HG03066 (cell line): Measurements from ENCODE around the gene PACS2.
"Not testable (repeated sequence)": the region's sequence is repeated elsewhere in the genome, so short reads cannot be mapped to it uniquely, and the experiment has no call there.

Experiments used
- ATAC-seq: cut with Tn5 transposase; IDR thresholded peaks from one replicate; pipeline ENCODE4 v1.9.1; 2021; ENCODE audit warnings: low read depth; ENCODE audit not compliant: unreplicated experiment

PACS2 gene

DNA sequence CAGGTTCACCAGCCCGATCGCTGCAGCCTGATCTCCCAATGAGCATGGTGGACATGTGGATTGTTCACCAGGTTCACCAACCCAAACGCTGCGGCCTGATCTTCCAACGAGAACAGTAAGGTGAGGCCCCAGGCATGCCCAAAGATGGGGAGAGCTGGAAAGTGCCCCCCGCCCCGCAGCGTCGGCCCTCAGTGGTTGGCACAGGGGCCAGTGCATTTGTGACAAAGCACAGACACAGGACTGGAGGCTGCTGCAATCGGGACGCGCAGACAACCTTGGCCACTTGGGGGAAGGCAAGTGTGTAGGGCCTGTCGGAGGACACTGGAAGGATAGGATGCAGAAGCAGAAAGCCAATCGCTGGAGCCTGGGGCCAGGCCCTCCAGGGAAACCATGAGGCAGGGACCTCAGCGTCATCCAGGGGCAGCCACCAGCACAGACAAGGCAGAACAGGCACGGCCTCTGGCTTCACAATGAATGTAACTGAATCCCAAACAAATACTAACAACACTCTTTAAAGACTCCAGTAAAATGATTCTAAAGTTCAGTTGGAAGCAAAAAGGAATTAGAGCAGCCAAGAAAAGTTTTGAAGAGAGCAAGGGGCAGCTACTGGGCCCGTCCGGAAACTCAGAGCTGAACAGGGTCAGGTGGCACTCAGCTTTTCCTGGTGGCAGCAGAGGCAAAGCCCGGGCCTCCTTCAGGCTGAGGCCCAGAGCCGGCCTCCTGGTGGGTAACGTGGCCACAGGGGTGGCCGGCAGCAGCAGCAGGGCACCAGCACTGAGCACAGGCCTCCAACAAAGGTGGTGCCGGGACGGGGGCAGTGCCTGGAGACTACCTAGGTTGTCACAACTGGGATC is 27.1 kb upstream of the PACS2 start:
- ATAC-seq: no peak

DNA sequence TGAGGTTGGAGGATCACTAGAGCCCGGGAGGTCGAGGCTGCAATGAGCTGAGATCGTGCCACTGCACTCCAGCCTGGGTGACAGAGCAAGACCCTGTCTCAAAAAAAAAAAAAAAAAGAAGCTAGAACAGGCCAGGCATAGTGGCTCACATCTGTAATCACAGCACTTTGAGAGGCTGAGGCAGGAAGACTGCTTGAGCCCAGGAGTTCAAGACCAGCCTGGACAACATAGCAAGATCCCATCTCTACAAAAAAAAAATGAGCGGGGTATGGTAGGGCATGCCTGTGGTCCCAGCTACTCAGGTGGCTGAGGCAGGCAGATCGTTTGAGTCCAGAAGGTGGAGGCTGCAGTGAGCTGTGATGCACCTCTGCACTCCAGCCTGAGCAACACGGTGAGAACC is 25.6 kb upstream of the PACS2 start:
- not testable (repeated sequence) for ATAC-seq

GRCh38 chr14:105290621-105291346 is 23.8 kb upstream of the PACS2 start:
- ATAC-seq: no peak

DNA sequence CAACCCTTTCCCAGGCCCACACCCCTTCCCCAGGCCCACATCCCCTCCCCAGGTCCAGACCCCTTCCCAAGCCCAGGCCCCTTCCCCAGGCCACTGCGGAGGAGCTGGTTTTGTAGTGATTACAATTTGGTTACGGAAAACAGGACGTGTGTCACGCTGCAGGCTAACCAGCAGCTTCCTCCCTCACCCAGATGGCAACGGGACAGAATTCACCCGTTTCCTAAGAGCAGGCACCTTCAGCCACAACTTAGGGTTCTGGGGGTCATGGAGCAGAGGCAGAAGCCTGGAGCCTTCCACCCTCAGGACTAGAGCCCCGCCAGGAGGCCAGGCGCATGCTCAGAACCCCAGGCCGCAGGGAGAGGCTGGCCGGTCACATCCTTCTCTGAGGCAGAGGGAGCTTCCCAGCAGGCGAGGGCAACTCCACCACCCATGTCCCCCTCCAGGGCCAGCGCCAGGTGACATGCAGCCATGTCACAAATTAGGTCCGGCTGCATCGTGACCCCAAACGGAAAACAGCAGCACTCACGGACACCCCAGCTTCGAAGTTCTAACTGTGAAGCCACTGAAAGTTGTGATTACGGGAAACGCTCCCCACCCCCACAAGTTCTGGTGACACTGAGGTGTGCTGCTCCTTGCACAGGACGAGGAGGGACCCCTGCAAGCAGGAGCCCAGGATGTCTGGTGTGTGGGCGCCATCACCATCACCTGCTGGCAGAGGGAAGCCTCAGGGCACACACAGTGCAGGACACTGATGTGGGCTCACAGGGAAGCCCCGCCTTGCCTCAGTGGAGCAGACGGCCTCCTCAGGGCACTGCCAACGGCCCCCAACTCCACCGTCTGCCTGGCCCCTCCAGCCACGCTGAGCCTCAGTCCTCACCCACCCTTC is 21.5 kb upstream of the PACS2 start:
- ATAC-seq: no peak

GRCh38 chr14:105294142-105294597 is 20.4 kb upstream of the PACS2 start:
- no peak for ATAC-seq

- ATAC-seq: not testable (repeated sequence)
These were observed 17.2 kb upstream of the PACS2 start for GRCh38 chr14:105297311-105297710.

- peak; percentile 7 for ATAC-seq
These were observed 14.7 kb upstream of the PACS2 start for GRCh38 chr14:105299654-105300541.

GRCh38 chr14:105300542-105301102 is 13.9 kb upstream of the PACS2 start, which contains the start of gene BRF1:
TSS of gene BRF1 (minus strand) at chr14:105301001. CDS start at chr14:105300629, 372 bp downstream.
- peak; percentile 86 for ATAC-seq

GRCh38 chr14:105301103-105301914 is 13.2 kb upstream of the PACS2 start:
- ATAC-seq: peak; percentile 49

DNA sequence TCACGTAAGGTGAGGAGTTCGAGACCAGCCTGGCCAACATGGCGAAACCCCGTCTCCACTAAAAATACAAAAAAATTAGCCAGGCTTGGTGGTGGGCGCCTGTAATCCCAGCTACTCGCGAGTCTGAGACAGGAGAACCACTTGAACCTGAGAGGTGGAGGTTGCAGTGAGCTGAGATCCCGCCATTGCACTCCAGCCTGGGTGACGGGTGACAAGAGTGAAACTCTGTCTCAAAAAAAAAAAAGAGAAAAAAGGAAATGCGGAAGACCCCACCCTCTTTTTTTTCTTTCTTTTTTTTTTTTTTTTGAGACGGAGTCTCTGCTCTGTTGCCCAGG is 12.7 kb upstream of the PACS2 start:
- not testable (repeated sequence) for ATAC-seq

- no peak for ATAC-seq
These were observed 10.6 kb upstream of the PACS2 start for GRCh38 chr14:105303949-105304348.

- no peak for ATAC-seq
These were observed 10.0 kb upstream of the PACS2 start for GRCh38 chr14:105304565-105304964.

DNA sequence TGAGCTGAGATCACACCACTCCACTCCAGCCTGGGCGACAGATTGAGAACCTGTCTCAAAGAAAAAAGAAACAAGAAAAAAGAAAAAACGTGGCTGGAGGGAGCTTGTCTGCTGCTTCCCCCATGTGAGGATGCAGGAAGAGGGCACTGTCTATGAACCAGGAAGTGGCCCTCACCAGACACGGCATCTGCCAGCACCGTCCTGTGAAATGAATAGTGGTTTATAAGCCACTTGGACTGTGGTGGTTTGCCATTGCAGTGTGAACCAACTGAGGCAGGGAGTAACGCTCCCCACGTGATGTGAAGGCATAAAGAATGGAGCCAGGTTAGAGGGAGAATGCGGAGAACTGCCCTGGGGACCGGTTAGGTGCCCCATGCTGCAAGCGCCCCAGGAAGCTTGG is 9.2 kb upstream of the PACS2 start:
- ATAC-seq: no peak

DNA sequence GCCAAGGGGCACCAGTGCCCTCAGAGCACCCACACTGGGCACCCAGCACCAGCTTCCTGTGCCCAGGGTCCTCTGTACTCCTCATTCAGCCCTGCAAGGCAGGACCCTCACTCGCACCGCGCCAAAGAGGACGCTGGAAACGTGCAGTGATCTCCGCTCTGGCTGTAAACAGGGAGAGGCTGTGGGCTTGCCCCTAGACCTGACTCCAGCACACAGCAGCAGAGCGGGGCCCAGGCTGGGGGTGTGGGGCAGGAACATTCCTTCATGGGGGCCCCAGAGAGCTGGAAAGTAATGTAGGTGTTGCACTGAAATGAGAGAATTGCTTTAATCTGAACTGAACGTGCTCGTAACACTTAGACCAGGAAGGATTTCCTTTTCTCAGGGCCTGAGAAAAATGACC is 8.8 kb upstream of the PACS2 start:
- ATAC-seq: no peak

DNA sequence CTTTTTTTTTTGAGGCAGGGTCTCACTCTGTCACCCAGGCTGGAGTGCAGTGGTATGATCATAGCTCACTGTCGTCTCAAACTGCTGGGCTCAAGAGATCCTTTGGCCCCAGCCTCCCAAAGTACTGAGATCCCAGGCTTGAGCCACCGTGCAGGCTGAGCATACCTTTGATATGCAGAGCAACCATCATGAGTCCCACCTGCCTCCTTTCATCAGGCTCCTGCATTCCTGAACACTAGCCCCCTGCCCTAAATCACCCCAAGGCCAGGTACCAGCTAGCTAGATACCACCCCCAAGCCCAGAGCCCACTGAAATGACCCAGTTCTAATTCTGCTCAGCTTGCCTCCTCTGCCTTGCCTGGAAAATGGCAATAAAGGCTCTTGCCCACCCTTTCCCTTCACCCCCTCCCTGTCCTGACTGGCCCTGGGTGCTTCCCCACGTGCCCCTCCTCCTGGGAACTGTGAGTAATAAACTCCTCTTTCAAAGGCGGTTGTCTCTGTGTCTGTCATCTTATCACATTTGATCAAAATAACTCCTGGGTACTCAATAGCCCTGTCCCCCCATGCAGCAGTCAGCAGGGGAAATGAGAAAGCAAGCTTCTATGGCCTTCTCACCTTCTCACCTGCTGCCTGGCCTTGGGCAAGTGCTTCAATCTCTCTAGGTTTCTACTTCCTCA is 7.4 kb upstream of the PACS2 start:
- no peak for ATAC-seq

DNA sequence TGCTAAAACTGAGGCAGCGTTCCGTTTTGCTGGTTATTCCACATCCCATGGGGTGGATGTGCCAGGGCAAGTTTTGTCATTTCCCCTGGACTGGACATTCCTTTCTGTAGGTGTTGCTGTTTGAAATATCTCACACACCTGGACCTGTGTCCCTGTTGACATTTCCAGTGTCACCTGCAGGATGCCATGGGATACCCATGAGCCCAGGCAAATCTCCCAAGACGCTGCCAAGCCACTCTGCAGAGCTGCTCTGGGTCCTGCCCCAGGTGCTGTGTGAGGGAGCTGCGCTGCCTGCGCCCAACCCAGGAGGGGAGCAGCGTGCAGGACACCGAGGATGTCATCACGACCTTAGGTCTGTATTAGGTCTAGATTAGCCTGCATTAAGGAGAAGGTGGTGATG is 5.2 kb upstream of the PACS2 start:
- ATAC-seq: no peak

DNA sequence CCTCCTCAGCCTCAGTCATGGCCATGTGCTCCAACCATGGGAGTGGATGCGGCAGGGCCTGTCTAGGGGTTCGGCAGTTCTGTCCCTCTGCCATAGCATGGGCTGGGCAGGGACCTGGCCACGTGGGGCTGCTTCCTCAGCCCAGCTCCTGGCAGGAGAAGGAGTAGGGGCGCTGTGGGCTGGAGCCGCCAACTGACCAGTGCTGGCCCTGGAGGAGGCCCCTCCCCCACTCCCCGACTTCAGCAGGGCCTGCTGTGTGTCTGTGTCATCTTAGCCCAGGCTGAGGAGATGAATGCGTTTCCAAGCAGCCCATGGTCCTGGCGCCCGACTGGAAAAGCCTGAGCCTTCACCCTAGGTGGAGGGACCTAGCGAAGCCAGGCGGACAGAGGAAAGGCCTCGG is 2.7 kb upstream of the PACS2 start:
- ATAC-seq: no peak

GRCh38 chr14:105312973-105313372 is 1.6 kb upstream of the PACS2 start:
- ATAC-seq: no peak
